Astrocyte of the cerebellum (primary cell): ENCODE measurements around the gene ZBP1.

Source experiments
- DNase-seq: peaks from one replicate; pipeline ENCODE4 v3.0.0-alpha.2; 2011; ENCODE audit warnings: low read depth
- H3K4me3 ChIP-seq: 2 replicates; pipeline ENCODE4 v1.5.1; 2011; ENCODE audit warnings: mild to moderate bottlenecking, low read depth, low read length, moderate library complexity
- in situ Hi-C: cut with HindIII; loops from 2 replicates; pipeline ENCODE4 v1.10.0; 2017; ENCODE audit warnings: low sequenced_read_pairs
- TF ChIP-seq, protein P1 (sequence below): IDR thresholded peaks from 2 replicates; pipeline ENCODE4 v1.5.1; 2012; ENCODE audit warnings: low read length, low read depth, moderate library complexity, mild to moderate bottlenecking; ENCODE audit errors: missing control alignments

Gene ZBP1

GRCh38 chr20:57620274-57620990 lies at the start of gene ZBP1:
ZBP1 (minus strand) TSS chr20:57620426; CDS start chr20:57620295, 131 bp downstream.
- in situ Hi-C loops: no loop called here
- TF ChIP-seq, protein P1, sequence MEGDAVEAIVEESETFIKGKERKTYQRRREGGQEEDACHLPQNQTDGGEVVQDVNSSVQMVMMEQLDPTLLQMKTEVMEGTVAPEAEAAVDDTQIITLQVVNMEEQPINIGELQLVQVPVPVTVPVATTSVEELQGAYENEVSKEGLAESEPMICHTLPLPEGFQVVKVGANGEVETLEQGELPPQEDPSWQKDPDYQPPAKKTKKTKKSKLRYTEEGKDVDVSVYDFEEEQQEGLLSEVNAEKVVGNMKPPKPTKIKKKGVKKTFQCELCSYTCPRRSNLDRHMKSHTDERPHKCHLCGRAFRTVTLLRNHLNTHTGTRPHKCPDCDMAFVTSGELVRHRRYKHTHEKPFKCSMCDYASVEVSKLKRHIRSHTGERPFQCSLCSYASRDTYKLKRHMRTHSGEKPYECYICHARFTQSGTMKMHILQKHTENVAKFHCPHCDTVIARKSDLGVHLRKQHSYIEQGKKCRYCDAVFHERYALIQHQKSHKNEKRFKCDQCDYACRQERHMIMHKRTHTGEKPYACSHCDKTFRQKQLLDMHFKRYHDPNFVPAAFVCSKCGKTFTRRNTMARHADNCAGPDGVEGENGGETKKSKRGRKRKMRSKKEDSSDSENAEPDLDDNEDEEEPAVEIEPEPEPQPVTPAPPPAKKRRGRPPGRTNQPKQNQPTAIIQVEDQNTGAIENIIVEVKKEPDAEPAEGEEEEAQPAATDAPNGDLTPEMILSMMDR: no peak
- no peak for DNase-seq
- H3K4me3 ChIP-seq: no peak within 1 kb of the TSS

GRCh38 chr20:57669632-57670031 lies 49.4 kb upstream of the ZBP1 start:
- in situ Hi-C loops: no loop called here
- TF ChIP-seq, protein P1: no peak
- DNase-seq: no peak
- no peak overlapping the region for H3K4me3 ChIP-seq

- in situ Hi-C loops: no loop called here
- no peak for DNase-seq
- TF ChIP-seq, protein P1: no peak
- no peak overlapping the region for H3K4me3 ChIP-seq
These were observed 47.9 kb upstream of the ZBP1 start for GRCh38 chr20:57667924-57668782.

GRCh38 chr20:57667388-57667787 lies 47.2 kb upstream of the ZBP1 start:
- in situ Hi-C loops: no loop called here
- no peak overlapping the region for H3K4me3 ChIP-seq
- TF ChIP-seq, protein P1: no peak
- DNase-seq: no peak

DNA sequence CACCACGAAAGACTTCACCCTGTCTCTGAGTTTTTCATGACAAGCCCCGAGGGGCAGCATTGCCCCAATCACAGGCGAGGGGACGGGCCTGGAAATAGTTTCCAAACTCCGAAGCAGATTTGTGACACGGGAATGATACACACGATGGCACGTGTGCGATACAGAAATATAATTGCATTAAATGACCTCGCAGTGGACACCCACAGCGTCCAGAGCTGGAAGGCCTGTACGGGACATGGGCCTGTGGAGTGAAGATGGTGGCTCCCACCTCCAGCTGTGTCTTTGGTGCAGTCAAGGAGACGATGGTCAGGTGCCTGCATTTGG lies 46.6 kb upstream of the ZBP1 start:
- no peak overlapping the region for H3K4me3 ChIP-seq
- no peak for DNase-seq
- in situ Hi-C loops: no loop called here
- TF ChIP-seq, protein P1: no peak

DNA sequence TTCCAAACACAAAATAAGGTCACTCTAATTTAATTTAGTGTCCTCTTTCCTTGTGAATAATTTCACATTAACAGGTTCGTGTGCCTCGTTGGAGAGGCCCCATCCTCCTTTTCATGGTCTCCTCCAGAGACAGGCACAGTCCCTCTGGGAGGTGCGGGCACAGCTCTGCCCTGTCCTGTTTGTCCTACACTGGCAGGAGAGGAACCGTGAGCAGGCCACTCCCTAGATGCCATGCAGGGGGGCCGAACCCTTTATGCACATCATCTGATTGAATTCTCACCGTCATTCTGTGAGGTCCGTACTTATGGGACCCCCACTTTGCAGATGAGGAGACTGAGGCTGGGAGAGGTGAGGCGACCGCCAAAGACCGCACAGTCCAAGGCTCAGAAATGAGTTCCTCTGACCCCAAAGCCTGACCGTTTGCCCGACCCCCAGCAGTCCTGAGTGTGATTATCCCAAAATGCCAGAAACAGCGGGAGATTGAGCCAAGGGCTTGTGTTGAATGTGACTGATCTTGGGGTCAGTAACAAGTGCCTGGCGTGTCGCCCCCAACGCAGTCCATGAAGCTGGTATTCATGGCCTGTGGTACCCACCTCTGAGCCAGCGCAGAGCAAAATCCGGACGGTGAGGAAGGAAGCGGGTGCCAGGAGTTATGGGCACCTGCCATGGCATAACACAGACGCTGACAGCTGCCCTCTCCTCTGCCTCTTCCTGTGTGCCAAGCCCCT lies 46.0 kb upstream of the ZBP1 start:
- TF ChIP-seq, protein P1: no peak
- no peak overlapping the region for H3K4me3 ChIP-seq
- in situ Hi-C loops: no loop called here
- DNase-seq: no peak
